A549 (cell line): Measurements from ENCODE around the gene GRIK2. TPM values are rescaled to one million over a fixed set of nuclear protein-coding genes. Genes with fewer than 3 reads are reported as not detected.

Source experiments
- ATAC-seq, 2 experiments: fragments of 200-7000 bp in 1 of 2; fragments of >200 bp in 1 of 2; cut with Nextera tagmentation in 1 of 2; cut with Tn5 transposase in 1 of 2; 3 replicates each; pipeline versions ENCODE4 v1.8.0 to v1.9.1; 2018 to 2020; ENCODE audit warnings: mild to moderate bottlenecking in 1 of 2, moderate library complexity in 1 of 2
- CTCF ChIA-PET: fragments of 300-600 bp; sonication (Branson Sonifier 250); formaldehyde crosslinking; extraction: SDS; loops from one replicate; lab custom pipeline; 2021; ENCODE audit warnings: antibody characterized with exemption, inconsistent platforms; lab: Yijun Ruan, JAX
- POLR2A ChIA-PET: fragments of 350-600 bp; formaldehyde crosslinking; extraction: SDS; loops from one replicate; lab custom pipeline; 2021; ENCODE audit warnings: antibody characterized with exemption, inconsistent platforms; lab: Yijun Ruan, JAX
- DNase-seq, 2 experiments: peaks; one replicate each; pipeline versions ENCODE4 v3.0.0 to v3.0.0-alpha.2; 2011 to 2016; ENCODE audit warnings: low read depth in 1 of 2, low spot score in 1 of 2
- FAIRE-seq: peaks from 2 replicates; lab custom pipeline; 2011; peaks lifted over from hg19 to GRCh38; lab: Jason Lieb, UNC
- H3K27ac ChIP-seq, 2 experiments: fragments of >200 bp; sonication (Bioruptor Twin); formaldehyde crosslinking; 3 replicates each; pipeline ENCODE4 v1.5.1; 2016 to 2017
- H3K4me1 ChIP-seq: fragments of >200 bp; sonication (Bioruptor Twin); formaldehyde crosslinking; 3 replicates; pipeline ENCODE4 v1.6.1; 2016
- H3K4me2 ChIP-seq: fragments of >200 bp; sonication (Bioruptor Twin); formaldehyde crosslinking; 3 replicates; pipeline ENCODE4 v1.6.1; 2016
- H3K4me3 ChIP-seq: fragments of >200 bp; sonication (Bioruptor Twin); formaldehyde crosslinking; 3 replicates; pipeline ENCODE4 v1.5.1; 2016
- H3K9me3 ChIP-seq: fragments of >200 bp; sonication (Bioruptor Twin); formaldehyde crosslinking; 3 replicates; pipeline ENCODE4 v1.6.1; 2016
- CBX2 ChIP-seq: fragments of 200-600 bp; sonication (generic); IDR thresholded peaks from 2 replicates; pipeline ENCODE4 v1.6.1; 2016; ENCODE audit warnings: low read depth, mild to moderate bottlenecking, borderline replicate concordance
- CBX8 ChIP-seq: fragments of 200-600 bp; sonication (generic); IDR thresholded peaks from 2 replicates; pipeline ENCODE4 v1.6.1; 2016
- CHD2 ChIP-seq: fragments of 150-350 bp; IDR thresholded peaks from 2 replicates; pipeline ENCODE4 v1.6.1; 2014; ENCODE audit warnings: low read length; ENCODE audit not compliant: partially characterized antibody
- CHD4 ChIP-seq: fragments of 200-600 bp; sonication (generic); IDR thresholded peaks from 2 replicates; pipeline ENCODE4 v1.6.1; 2016; ENCODE audit warnings: antibody characterized with exemption, mild to moderate bottlenecking, borderline replicate concordance
- EHMT2 ChIP-seq: fragments of 200-600 bp; sonication (generic); IDR thresholded peaks from 2 replicates; pipeline ENCODE4 v1.6.1; 2016; ENCODE audit warnings: antibody characterized with exemption, low read depth, mild to moderate bottlenecking, moderate library complexity
- EP300 ChIP-seq, 2 experiments: fragments of >200 bp; sonication (Bioruptor Twin); formaldehyde crosslinking; IDR thresholded peaks; 2 replicates in 1 of 2; 3 replicates in 1 of 2; pipeline ENCODE4 v1.6.1; 2016 to 2017
- FOSB ChIP-seq: fragments of 250-450 bp; sonication (Bioruptor Pico); IDR thresholded peaks from 2 replicates; pipeline ENCODE4 v1.5.0; 2020; ENCODE audit warnings: mild to moderate bottlenecking, moderate library complexity
- HES2 ChIP-seq: fragments of >200 bp; sonication (Bioruptor Twin); formaldehyde crosslinking; IDR thresholded peaks from 2 replicates; pipeline ENCODE4 v1.6.1; 2016
- HOXB13 ChIP-seq: fragments of 250-450 bp; sonication (Bioruptor Pico); IDR thresholded peaks from 2 replicates; pipeline ENCODE4 v1.5.0; 2020; ENCODE audit warnings: low read depth, mild to moderate bottlenecking, moderate library complexity
- JUNB ChIP-seq: fragments of >200 bp; sonication (Bioruptor Twin); formaldehyde crosslinking; IDR thresholded peaks from 2 replicates; pipeline ENCODE4 v1.6.1; 2016
- KDM1A ChIP-seq: fragments of 200-600 bp; sonication (generic); IDR thresholded peaks from 2 replicates; pipeline ENCODE4 v1.6.1; 2016; ENCODE audit warnings: low read depth, mild to moderate bottlenecking
- KDM5A ChIP-seq: fragments of 200-600 bp; sonication (generic); IDR thresholded peaks from 2 replicates; pipeline ENCODE4 v1.6.1; 2016; ENCODE audit warnings: antibody characterized with exemption, mild to moderate bottlenecking
- MAFK ChIP-seq: fragments of 450-650 bp; IDR thresholded peaks from 2 replicates; pipeline ENCODE4 v1.6.1; 2014; ENCODE audit not compliant: partially characterized antibody
- MYC ChIP-seq: IDR thresholded peaks from 2 replicates; pipeline ENCODE4 v1.6.1; 2012; ENCODE audit warnings: mild to moderate bottlenecking, inconsistent platforms, low read length, improper control_type of control experiment, borderline replicate concordance
- RCOR1 ChIP-seq: fragments of 150-350 bp; IDR thresholded peaks from 2 replicates; pipeline ENCODE4 v1.6.1; 2014; ENCODE audit warnings: antibody characterized with exemption, low read length, low read depth
- REST ChIP-seq: fragments of 200-600 bp; sonication (generic); IDR thresholded peaks from 2 replicates; pipeline ENCODE4 v1.6.1; 2016; ENCODE audit warnings: antibody characterized with exemption, mild to moderate bottlenecking, moderate library complexity
- SREBF2 ChIP-seq: fragments of 450-650 bp; IDR thresholded peaks from 2 replicates; pipeline ENCODE4 v1.6.1; 2014; ENCODE audit warnings: mild to moderate bottlenecking, moderate library complexity
- ZNF302 ChIP-seq: fragments of 250-450 bp; sonication (Bioruptor Pico); IDR thresholded peaks from 2 replicates; pipeline ENCODE4 v1.9.0; 2021; ENCODE audit warnings: inconsistent platforms, mild to moderate bottlenecking, moderate library complexity
- WGBS: methylation state at CpG from one replicate; pipeline ENCODE4 v1.1.6; 2017; ENCODE audit errors: missing lambda C conversion rate; 5-methylcytosine and 5-hydroxymethylcytosine counted together
- polyA plus RNA-seq, 4 experiments: library from polyadenylated mRNA; depleted of rRNA in 3 of 4; stranded (reverse); fragments of >200 nt; fragmentation: RNase III in 1 of 4; extraction: RNeasy Plus Mini Kit Qiagen cat#74134 plus additional on column Dnase treatment in 1 of 4; gene quantifications; 2 replicates in 3 of 4; 3 replicates in 1 of 4; pipeline ENCODE4 v1.2.3, GENCODE V29; 2011 to 2017
- TF ChIP-seq, protein P1 (sequence below): IDR thresholded peaks from 2 replicates; pipeline ENCODE4 v1.6.1; 2012

The GRIK2 gene
- polyA plus RNA-seq, 2 of the 4 experiments (the other 2 are of a cell fraction) = 0.56 to 0.65 TPM

DNA sequence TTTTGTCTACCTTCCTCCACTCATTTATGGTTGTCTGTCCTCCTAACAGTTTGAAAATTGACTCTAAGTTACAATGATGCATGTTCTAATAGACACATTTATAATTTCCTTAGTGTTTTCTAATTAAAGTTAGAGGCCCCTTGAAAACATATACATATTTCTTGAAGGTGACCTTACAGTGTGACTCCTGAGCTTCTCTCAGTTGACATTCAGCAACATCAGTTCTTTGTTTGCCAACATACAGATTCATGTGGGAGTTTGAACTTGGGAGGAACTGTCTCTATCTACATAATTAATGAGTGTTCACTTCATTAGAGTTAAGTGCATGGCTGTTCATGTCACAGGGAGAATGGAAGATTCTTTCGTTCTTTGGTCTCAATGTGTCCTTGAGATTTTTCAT lies 658.2 kb downstream of the GRIK2 start:
- 59% methylated on average over 1 of the region's 1 CpG for WGBS
- POLR2A ChIA-PET = no interaction called here
- no peak for TF ChIP-seq KDM1A
- TF ChIP-seq RCOR1 = no peak
- no peak for TF ChIP-seq MYC
- no peak for TF ChIP-seq REST
- no peak for TF ChIP-seq CHD2
- TF ChIP-seq CHD4 = no peak
- no peak for TF ChIP-seq CBX8
- TF ChIP-seq CBX2 = no peak
- TF ChIP-seq, all 56 proteins: peak for 0
- Histone ChIP-seq H3K4me2 (no peak overlapping the region), H3K4me1 (no peaks in the 10 kb centered on the region), H3K27ac (no peak overlapping the region), H3K4me3 (no peak overlapping the region), H3K9me3 (no peaks in the 10 kb centered on the region)
- DNase-seq (no peak), ATAC-seq (no peak), FAIRE-seq (no peak)
- CTCF ChIA-PET = interaction anchor here (0.7 kb wide), 1 partner anchor 116 kb away, joined by 3 read pairs; no protein-coding TSS in a partner anchor

GRCh38 chr6:102064142-102064541 lies 670.6 kb downstream of the GRIK2 start:
- ATAC-seq = no peak
- no peaks in the 10 kb centered on the region for H3K4me1 ChIP-seq
- no peak for TF ChIP-seq ZNF302 (CRISPR knock-in tag)
- TF ChIP-seq, all 56 proteins: peak for 0
- Histone ChIP-seq H3K4me2 (no peak overlapping the region), H3K27ac (no peak overlapping the region), H3K4me3 (no peak overlapping the region), H3K9me3 (no peaks in the 10 kb centered on the region)
- 20% methylated on average over 1 of the region's 1 CpG for WGBS
- ChIA-PET POLR2A (no interaction called here), CTCF (interaction anchor here (0.9 kb wide), 1 partner anchor 9 kb away, joined by 5 read pairs; no protein-coding TSS in a partner anchor)
- DNase-seq (no peak), FAIRE-seq (no peak)

DNA sequence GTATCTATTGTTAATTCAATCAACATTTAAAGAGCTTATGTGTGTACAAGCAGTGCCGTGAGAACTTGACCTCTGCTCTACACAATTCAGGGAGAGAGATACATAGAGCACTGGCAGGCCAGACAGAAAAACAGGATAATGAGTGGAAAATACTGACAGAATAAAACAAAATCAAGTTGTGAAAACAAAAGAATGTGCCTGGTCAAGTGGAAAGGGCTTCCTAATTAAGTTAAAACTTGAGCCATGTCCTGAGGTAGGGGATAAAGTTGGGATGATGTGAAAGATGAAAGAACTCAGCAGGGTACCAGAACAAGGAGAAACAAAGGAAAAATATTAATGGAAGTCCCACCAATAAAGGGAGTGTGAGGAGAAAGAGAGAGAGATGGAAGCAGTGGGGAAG lies 672.8 kb downstream of the GRIK2 start:
- Histone ChIP-seq H3K4me2 (no peak overlapping the region), H3K4me3 (no peak overlapping the region), H3K27ac (no peak overlapping the region), H3K4me1 (no peaks in the 10 kb centered on the region), H3K9me3 (no peaks in the 10 kb centered on the region)
- no peak for TF ChIP-seq JUNB
- TF ChIP-seq KDM1A = no peak
- no peak for TF ChIP-seq HOXB13 (CRISPR knock-in tag)
- TF ChIP-seq EP300 (IDR thresholded peaks at IDR 0.05) = no peak
- TF ChIP-seq, protein P1, sequence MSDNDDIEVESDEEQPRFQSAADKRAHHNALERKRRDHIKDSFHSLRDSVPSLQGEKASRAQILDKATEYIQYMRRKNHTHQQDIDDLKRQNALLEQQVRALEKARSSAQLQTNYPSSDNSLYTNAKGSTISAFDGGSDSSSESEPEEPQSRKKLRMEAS = no peak
- no peak for TF ChIP-seq CHD2
- TF ChIP-seq HES2 = no peak
- no peak for TF ChIP-seq SREBF2
- TF ChIP-seq KDM5A = no peak
- TF ChIP-seq FOSB = no peak
- 27% methylated on average over 1 of the region's 1 CpG for WGBS
- no peak for DNase-seq
- no peak for FAIRE-seq
- CTCF ChIA-PET = no interaction called here
- POLR2A ChIA-PET = no interaction called here
- no peak for ATAC-seq

DNA sequence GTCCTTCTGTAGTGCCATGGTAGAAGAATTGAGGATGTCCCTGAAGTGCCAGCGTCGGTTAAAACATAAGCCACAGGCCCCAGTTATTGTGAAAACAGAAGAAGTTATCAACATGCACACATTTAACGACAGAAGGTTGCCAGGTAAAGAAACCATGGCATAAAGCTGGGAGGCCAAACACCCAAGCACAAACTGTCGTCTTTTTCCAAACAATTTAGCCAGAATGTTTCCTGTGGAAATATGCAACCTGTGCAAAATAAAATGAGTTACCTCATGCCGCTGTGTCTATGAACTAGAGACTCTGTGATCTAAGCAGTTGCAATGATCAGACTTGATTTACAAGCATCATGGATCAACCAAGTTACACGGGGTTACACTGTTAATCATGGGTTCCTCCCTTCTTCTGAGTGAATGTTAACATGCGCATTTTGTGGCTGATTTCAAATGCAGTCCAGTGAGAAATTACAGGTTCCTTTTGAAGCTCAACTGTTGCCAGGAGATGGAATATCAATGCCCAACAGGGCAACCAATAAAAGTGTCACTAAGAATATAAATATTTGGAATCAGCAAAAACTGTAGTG lies 674.9 kb downstream of the GRIK2 start:
- DNase-seq = no peak
- TF ChIP-seq EHMT2 (no peak), MAFK (peak; percentile 6)
- Histone ChIP-seq H3K27ac (no peak overlapping the region), H3K9me3 (no peaks in the 10 kb centered on the region), H3K4me1 (no peaks in the 10 kb centered on the region), H3K4me2 (no peak overlapping the region), H3K4me3 (no peak overlapping the region)
- ATAC-seq = no peak
- ChIA-PET POLR2A (no interaction called here), CTCF (no interaction called here)
- FAIRE-seq = no peak
- WGBS = 18% methylated on average over 7 of the region's 7 CpGs
